GM15510 (cell line): ENCODE measurements around the gene EFHC1.

Experiments used
- POLR2A ChIP-seq: IDR thresholded peaks from 3 replicates; pipeline ENCODE4 v1.6.1; 2011; ENCODE audit warnings: borderline replicate concordance; ENCODE audit not compliant: insufficient read length; ENCODE audit errors: extremely low read depth

Gene EFHC1

DNA sequence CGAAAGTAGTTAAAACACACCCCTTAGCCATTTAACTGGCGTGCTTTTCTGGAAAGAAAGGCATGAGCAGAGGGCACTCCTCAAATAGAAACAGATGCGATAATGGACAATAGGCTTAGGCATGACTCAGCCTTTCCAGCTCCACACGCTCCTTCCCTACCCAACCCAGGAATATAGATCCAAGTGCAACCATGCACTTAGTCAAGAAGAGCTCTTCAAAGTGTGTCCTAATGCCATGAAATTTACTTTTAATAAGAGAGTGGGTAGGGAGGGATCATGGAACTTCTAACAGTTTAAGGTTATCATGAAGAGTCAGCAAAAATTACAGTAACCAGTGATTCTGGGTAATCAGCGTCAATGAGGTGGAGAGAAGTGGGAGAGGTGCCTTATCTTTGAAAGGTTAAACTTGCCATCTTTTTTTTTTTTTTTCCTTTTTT is 2.4 kb upstream of the EFHC1 start:
- TF ChIP-seq POLR2A, result no peak

DNA sequence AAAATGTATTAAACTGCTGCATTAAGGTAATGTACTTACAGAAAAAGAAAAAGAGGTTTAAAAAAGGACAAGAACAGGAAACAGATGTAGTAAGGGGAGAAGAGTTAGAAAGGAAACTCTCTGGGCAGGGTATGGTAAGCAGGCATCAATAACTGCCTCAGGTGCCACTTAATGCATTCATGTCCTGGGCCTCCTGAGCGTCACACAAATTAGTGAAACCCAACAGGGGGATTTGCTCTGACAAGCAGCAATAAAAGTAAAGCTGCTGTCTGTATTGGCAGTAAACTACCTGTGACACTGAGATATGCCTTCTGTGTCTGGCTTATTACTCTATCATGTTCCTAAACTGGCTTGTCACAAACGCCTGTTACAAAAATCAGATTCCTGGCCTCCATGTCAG is 1.5 kb upstream of the EFHC1 start:
- no peak for TF ChIP-seq POLR2A

DNA sequence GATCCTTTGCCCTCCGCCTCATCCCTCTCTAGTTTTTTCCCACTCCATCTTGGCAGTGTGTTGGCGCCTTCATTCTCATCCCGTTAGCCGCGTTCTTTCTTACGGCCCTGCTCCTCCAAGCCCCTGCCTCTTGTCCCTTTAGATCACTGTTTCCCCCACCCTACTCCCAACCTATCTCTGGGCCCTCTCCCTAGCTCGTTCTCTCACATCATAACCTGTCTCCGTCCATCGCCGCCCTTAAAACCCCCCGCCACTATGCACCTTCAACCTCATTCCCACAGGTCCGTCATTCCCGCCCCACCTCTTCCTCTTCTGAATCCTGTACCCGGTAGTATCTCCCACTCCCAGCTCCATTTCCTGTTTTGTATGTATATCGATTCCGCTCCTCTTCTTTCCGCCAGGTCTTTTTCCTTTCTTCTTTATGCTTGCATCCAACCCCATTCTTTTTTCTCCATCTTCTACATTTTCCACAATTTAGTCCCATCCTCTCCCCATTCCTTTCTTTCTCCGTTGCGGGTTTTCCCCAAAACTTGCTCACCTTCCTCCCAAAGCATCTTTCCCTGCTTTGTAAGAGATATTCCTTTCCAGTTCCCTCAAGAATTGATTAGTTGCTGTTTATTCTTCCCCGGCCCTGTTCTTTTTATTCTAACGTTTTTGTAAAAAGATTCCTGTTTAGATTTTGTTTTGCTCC is 671 bp downstream of the EFHC1 start:
- no peak for TF ChIP-seq POLR2A

DNA sequence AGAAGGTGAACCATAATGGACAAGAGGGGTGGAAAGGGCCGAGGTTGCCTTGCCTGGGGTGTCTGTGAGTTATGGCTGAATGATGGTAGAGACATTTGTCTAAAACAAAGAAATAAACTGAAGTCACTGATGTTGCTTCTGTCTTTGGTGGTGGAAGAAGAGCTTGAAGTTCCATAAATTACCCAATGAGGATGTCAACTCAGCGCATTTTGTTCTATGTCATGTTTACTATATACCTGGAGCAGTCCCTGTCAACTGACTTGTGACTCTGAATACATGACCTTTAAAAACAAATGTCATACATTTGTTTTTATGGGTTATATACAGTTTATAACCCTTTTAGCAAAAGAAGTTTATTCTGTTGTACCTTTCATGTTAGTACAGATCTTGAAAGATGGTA is 2.0 kb downstream of the EFHC1 start:
- TF ChIP-seq POLR2A, result no peak

DNA sequence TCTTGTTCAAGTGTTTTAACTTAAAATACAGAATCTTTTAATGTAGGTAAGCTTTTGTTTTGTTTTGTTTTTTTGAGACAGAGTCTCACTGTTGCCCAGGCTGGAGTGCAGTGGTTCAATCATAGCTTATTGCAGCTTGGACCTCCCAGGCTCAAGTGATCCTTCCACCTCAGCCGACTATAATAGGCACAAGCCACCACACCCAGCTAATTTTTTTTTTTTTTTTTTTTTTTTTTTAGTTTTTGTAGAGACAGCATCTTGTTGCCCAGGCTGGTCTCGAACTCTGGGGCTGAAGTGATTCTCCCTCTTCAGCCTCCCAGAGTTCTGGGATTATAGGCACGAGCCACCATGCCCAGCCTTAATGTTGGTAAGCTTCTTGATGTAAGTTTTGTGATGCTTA is 3.3 kb downstream of the EFHC1 start:
- TF ChIP-seq POLR2A, result no peak

DNA sequence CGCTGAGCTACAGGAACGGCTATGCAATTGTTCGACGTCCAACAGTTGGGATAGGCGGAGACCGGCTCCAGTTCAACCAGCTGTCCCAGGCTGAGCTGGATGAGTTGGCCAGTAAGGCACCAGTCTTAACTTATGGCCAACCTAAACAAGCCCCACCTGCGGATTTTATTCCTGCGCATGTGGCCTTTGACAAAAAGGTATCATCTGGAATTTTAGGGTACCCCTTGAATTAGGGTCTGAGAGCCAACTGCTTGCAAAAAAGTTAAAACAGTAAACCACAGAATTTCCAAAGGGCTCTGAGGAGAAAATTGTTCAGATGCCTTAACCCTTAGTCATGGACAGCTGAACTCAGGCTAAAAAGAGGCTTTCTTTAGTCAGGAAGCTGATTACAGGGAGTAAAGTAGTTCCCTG is 3.8 kb downstream of the EFHC1 start:
- TF ChIP-seq POLR2A, result no peak

DNA sequence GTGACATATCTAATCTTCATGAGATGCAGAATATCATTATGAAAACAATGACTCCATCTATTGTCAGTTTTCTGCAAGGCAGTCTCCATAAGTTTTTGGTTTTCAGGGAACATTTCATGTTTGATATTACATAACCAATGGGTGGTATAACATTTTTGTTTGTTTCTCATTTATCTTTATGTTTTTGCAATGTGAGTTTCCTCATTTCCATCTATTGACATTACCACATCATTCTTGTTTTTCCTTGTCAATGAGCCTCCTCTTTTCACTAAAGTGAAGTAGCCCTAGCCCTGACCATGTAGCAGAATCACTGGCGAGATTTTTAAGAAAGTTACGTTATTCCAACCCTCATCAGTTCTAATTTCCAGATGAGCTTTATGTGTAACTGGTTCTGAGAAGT is 4.4 kb downstream of the EFHC1 start:
- no peak for TF ChIP-seq POLR2A

DNA sequence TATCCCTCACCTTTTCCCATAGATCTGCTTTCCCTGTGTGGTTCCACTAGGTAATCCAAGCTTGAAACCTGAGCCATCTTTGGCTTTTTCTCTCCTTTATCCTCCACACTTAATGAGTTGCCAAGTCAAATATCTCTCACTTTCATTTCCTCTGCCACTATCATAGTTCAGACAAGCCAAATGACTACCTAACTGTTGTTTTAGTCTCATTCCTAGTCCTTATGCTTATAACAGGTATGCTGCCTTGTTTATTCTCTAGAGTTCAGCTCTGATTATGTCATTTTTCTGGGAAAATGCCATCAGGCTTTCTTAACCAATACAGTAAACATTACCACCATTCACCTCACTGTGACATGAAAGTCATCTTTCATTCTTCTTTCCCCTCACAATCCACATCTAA is 6.5 kb downstream of the EFHC1 start:
- no peak for TF ChIP-seq POLR2A

DNA sequence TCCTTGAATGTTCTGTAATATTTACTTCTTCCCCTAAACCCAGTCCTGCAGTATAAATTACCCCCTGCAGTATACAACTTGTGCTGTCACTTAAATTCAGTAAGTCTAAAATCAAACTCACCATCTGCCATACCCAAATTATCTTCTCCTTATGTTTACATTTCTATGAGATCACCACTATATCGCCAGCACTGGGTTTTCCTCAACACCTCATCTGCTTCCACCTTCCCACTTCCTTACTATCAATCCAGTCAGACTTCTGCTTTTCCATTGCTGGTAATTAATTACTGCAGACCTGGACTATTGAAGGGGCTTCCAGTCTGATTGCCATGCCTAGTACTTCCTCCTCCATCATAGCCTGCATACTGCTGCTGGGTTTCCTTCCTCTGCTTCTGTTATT is 15.2 kb downstream of the EFHC1 start:
- no peak for TF ChIP-seq POLR2A

DNA sequence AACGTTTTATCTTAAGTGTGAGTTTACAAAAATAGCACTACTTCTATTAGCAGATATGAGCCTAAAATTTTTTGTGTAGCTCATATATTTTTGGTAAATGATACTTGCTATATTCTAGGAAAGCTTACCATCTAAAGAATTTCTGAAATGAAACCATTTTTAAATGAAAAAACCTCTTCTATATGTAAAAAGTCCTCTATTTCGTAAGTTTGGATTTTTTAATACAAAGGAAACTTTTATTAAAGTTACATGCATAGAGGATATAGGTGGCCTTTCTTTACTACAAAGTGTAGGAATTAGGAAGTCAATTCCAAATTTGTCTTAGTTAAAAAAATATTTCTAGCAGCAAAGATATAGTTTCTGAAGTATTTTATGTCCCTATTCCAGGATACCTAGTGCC is 18.8 kb downstream of the EFHC1 start:
- TF ChIP-seq POLR2A, result no peak

DNA sequence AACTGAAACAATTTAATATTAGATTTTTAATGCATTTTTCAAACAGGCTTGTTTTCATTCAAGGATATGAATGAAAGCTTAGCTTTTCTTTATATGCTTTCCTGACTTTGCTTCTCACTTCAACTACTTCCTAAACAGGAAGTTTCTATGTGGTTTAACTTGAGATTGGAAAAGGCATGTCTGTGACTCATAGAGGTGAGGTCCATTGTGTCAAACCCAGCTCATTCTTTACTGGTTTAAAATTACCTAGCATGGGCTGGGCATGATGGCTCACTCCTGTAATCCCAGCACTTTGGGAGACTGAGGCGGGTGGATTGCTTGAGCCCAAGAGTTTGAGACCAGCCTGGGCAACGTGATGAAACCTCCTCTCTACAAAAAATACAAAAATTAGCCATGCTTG is 34.4 kb downstream of the EFHC1 start:
- no peak for TF ChIP-seq POLR2A

DNA sequence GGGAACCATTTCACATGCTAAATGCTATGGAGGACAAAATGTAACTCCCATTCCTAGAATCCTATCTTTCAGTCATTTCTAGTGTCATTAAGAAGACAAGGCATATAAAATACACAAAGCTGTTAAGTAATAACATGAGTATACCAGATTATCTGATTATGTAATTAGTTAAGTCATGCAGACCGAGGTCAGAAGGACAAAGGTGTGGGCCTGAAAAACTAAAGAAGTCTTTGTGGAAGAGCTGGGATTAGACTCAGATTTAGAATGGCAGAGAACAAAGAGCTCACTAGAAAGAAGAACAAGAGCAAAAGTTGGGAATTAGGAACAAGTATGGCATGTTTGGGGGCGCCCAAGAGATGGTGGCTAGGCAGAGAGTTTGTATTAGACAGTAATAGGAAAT is 37.0 kb downstream of the EFHC1 start:
- TF ChIP-seq POLR2A, result no peak

DNA sequence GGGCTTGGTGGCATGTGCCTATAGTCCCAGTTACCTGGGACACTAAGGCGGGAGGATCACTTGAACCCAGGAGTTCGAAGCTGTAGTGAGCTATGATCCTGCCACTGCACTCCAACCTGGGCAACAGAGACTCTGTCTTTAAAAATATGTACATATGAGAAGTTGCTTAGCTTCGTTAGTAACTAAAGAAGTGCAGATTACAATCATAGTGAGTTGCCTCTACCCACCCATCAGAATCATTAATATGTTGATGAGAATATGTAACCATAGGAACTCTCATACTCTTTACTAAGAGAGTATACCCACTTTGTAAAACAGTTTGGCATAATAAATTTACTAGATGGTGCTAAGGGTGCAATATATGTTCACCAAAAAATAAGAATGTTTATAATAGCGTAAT is 54.0 kb downstream of the EFHC1 start:
- no peak for TF ChIP-seq POLR2A

DNA sequence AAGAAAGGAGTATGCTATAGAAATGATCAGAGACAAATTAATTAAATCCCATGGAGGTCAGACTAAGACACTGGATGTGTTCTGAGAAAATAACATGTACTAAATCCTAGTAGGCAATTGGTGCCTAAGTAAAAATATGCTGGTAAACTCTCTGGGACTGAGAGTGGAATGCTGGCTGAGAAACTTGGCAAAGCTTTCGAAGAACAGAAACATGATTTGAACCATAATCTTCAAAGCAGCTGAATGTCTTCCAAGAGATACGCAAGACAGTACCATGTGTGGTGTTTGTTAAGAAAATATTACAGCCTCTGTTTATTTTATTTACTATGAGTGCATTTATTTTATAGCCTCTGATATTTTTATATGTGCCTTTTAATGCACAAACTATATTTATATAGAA is 55.2 kb downstream of the EFHC1 start:
- no peak for TF ChIP-seq POLR2A

DNA sequence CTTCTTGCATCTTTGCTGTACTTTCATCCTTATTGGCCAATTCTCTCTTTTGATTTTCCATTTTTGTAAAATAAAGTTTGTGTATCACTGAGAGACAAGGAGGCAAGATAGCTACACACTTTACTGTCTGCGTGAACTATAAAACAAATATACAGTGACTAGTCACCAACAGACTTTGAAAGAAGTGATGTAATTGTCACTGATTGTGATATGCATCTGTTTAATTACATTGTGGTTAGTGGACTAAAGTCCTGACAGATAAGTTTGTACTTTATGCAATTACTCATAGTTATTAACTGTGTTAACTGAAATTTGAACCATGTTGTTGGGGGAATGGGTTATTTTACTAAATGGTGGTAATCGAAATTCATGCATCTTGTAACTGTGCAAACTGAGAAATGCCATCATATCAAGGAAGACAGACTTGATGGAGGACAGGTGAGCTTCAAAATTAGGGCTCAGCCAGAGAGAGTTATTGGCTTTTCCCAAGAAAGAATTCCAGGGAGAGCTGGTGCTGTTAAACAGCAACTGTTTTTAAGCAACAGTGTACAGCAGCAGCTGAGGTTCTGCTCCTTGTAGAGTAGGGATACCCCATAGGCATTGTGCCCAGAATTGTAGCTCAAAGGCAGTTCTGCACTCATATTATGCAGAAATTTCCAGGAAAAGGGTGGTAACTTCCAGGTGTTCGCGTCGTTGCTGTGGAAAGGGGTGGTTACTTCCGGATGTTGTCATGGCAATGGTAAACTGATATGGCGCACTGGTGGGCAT is 62.9 kb downstream of the EFHC1 start:
- TF ChIP-seq POLR2A, result no peak

DNA sequence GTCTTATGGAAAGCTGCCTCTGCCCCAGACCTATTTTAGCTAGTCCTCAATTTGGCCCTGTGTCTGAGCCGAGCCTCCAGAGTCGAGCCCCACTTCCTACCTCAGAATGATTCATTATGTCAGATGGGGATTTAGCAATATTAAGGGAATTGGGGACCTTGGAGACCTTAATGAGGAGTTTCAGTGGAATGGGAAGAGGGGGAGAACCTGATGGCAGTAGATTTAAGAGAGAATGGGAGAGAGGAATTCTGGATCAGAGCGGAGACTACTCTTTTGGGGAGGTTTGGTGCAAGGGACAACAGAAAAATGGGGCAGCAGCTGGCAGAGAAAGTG is 63.5 kb downstream of the EFHC1 start:
- no peak for TF ChIP-seq POLR2A
